Measurements from ENCODE around the gene CYBB. TPM values are rescaled to one million over a fixed set of nuclear protein-coding genes. Genes with fewer than 3 reads are reported as not detected.
A peak's percentile ranks its signal among the peaks of the same experiment; 100 is the strongest.
"Not testable (repeated sequence)": the region's sequence is repeated elsewhere in the genome, so short reads cannot be mapped to it uniquely, and the experiment has no call there.

The CYBB gene
- total RNA-seq, 1 donor from 2014 or later, result 0.09 TPM

GRCh38 chrX:37763400-37763799 is 16.5 kb upstream of the CYBB start:
- intact Hi-C loops (cut with micrococcal nuclease), result no loop called here

GRCh38 chrX:37765507-37765906 is 14.4 kb upstream of the CYBB start:
- Mint-ChIP-seq H3K27ac (no peak overlapping the region), H3K27me3 (ENCODE audit: low read depth) (no peaks in the 10 kb centered on the region), H3K9me3 (no peaks in the 10 kb centered on the region), H3K4me1 (ENCODE audit: low read depth) (peaks cover 8% of the 10 kb centered on the region), H3K4me3 (ENCODE audit: low read depth) (no peak overlapping the region), H3K36me3 (ENCODE audit: low read depth) (no peaks in the 10 kb centered on the region)
- DNase-seq (ENCODE audit: low spot score), result no peak
- intact Hi-C loops (cut with micrococcal nuclease), result no loop called here

More at GRCh38 chrX:37763400-37763799, 16.5 kb upstream of the CYBB start:
- Mint-ChIP-seq H3K36me3 (ENCODE audit: low read depth) (no peaks in the 10 kb centered on the region), H3K9me3 (no peaks in the 10 kb centered on the region), H3K27ac (no peak overlapping the region), H3K27me3 (ENCODE audit: low read depth) (no peaks in the 10 kb centered on the region), H3K4me3 (ENCODE audit: low read depth) (no peak overlapping the region), H3K4me1 (ENCODE audit: low read depth) (peaks cover 8% of the 10 kb centered on the region)
- no peak for DNase-seq (ENCODE audit: low spot score)

GRCh38 chrX:37767430-37767829 is 12.4 kb upstream of the CYBB start:
- H3K27me3 Mint-ChIP-seq (ENCODE audit: low read depth), result no peaks in the 10 kb centered on the region
- no peak for DNase-seq (ENCODE audit: low spot score)
- H3K36me3 Mint-ChIP-seq (ENCODE audit: low read depth), result no peaks in the 10 kb centered on the region
- peaks cover 8% of the 10 kb centered on the region for H3K4me1 Mint-ChIP-seq (ENCODE audit: low read depth)
- no peak overlapping the region for H3K4me3 Mint-ChIP-seq (ENCODE audit: low read depth)
- H3K27ac Mint-ChIP-seq, result no peak overlapping the region
- H3K9me3 Mint-ChIP-seq, result no peaks in the 10 kb centered on the region
- intact Hi-C loops (cut with micrococcal nuclease), result no loop called here

GRCh38 chrX:37768866-37769265 is 11.0 kb upstream of the CYBB start:
- H3K27me3 Mint-ChIP-seq (ENCODE audit: low read depth); intact Hi-C loops (cut with micrococcal nuclease); H3K4me3 Mint-ChIP-seq (ENCODE audit: low read depth); H3K27ac Mint-ChIP-seq; H3K9me3 Mint-ChIP-seq; H3K36me3 Mint-ChIP-seq (ENCODE audit: low read depth); H3K4me1 Mint-ChIP-seq (ENCODE audit: low read depth); DNase-seq (ENCODE audit: low spot score): not testable (repeated sequence)

GRCh38 chrX:37776283-37776986 is 3.4 kb upstream of the CYBB start:
- intact Hi-C loops (cut with micrococcal nuclease), result loop anchor here (1.0 to 2.0 kb wide), 2 partner anchors 21 to 30 kb away; no protein-coding TSS in a partner anchor
- peak overlapping the region; percentile 26 for H3K4me3 Mint-ChIP-seq (ENCODE audit: low read depth)
- H3K9me3 Mint-ChIP-seq, result no peaks in the 10 kb centered on the region
- H3K4me1 Mint-ChIP-seq (ENCODE audit: low read depth), result peaks cover 20% of the 10 kb centered on the region
- H3K36me3 Mint-ChIP-seq (ENCODE audit: low read depth), result no peaks in the 10 kb centered on the region
- DNase-seq (ENCODE audit: low spot score), result no peak
- H3K27ac Mint-ChIP-seq, result peak overlapping the region; percentile 28
- H3K27me3 Mint-ChIP-seq (ENCODE audit: low read depth), result no peaks in the 10 kb centered on the region

GRCh38 chrX:37776987-37777325 is 2.9 kb upstream of the CYBB start:
- no peaks in the 10 kb centered on the region for H3K27me3 Mint-ChIP-seq (ENCODE audit: low read depth)
- no peak for DNase-seq (ENCODE audit: low spot score)
- peaks cover 20% of the 10 kb centered on the region for H3K4me1 Mint-ChIP-seq (ENCODE audit: low read depth)
- intact Hi-C loops (cut with micrococcal nuclease), result loop anchor here (1.0 to 2.0 kb wide), 2 partner anchors 22 to 30 kb away; no protein-coding TSS in a partner anchor
- H3K4me3 Mint-ChIP-seq (ENCODE audit: low read depth), result no peak overlapping the region
- H3K9me3 Mint-ChIP-seq, result no peaks in the 10 kb centered on the region
- peak overlapping the region; percentile 12 for H3K27ac Mint-ChIP-seq
- no peaks in the 10 kb centered on the region for H3K36me3 Mint-ChIP-seq (ENCODE audit: low read depth)

GRCh38 chrX:37781081-37781480 is 1.2 kb downstream of the CYBB start:
- DNase-seq (ENCODE audit: low spot score), result no peak

GRCh38 chrX:37781814-37782213 is 2.0 kb downstream of the CYBB start:
- Mint-ChIP-seq H3K9me3 (no peaks in the 10 kb centered on the region), H3K36me3 (ENCODE audit: low read depth) (peaks cover under 1% of the 10 kb centered on the region), H3K4me3 (ENCODE audit: low read depth) (no peak overlapping the region), H3K27me3 (ENCODE audit: low read depth) (no peaks in the 10 kb centered on the region), H3K27ac (no peak overlapping the region), H3K4me1 (ENCODE audit: low read depth) (peaks cover 11% of the 10 kb centered on the region)
- intact Hi-C loops (cut with micrococcal nuclease), result no loop called here
- DNase-seq (ENCODE audit: low spot score), result no peak

More at GRCh38 chrX:37781081-37781480, 1.2 kb downstream of the CYBB start:
- Mint-ChIP-seq H3K27ac (no peak overlapping the region), H3K9me3 (no peaks in the 10 kb centered on the region), H3K36me3 (ENCODE audit: low read depth) (no peaks in the 10 kb centered on the region), H3K27me3 (ENCODE audit: low read depth) (no peaks in the 10 kb centered on the region), H3K4me3 (ENCODE audit: low read depth) (no peak overlapping the region), H3K4me1 (ENCODE audit: low read depth) (peaks cover 13% of the 10 kb centered on the region)
- intact Hi-C loops (cut with micrococcal nuclease), result no loop called here

GRCh38 chrX:37782359-37782758 is 2.5 kb downstream of the CYBB start:
- peaks cover 5% of the 10 kb centered on the region for H3K36me3 Mint-ChIP-seq (ENCODE audit: low read depth)
- peaks cover 13% of the 10 kb centered on the region for H3K4me1 Mint-ChIP-seq (ENCODE audit: low read depth)
- no peaks in the 10 kb centered on the region for H3K27me3 Mint-ChIP-seq (ENCODE audit: low read depth)
- no peak for DNase-seq (ENCODE audit: low spot score)
- no peak overlapping the region for H3K4me3 Mint-ChIP-seq (ENCODE audit: low read depth)
- no peaks in the 10 kb centered on the region for H3K9me3 Mint-ChIP-seq
- intact Hi-C loops (cut with micrococcal nuclease), result no loop called here
- H3K27ac Mint-ChIP-seq, result no peak overlapping the region

GRCh38 chrX:37783305-37783704 is 3.4 kb downstream of the CYBB start:
- H3K9me3 Mint-ChIP-seq, result no peaks in the 10 kb centered on the region
- H3K27me3 Mint-ChIP-seq (ENCODE audit: low read depth), result no peaks in the 10 kb centered on the region
- H3K27ac Mint-ChIP-seq, result no peak overlapping the region
- peaks cover 17% of the 10 kb centered on the region for H3K4me1 Mint-ChIP-seq (ENCODE audit: low read depth)
- no peak for DNase-seq (ENCODE audit: low spot score)
- H3K36me3 Mint-ChIP-seq (ENCODE audit: low read depth), result peaks cover 5% of the 10 kb centered on the region
- no peak overlapping the region for H3K4me3 Mint-ChIP-seq (ENCODE audit: low read depth)
- intact Hi-C loops (cut with micrococcal nuclease), result no loop called here

- peaks cover 5% of the 10 kb centered on the region for H3K36me3 Mint-ChIP-seq (ENCODE audit: low read depth)
- peaks cover 2% of the 10 kb centered on the region for H3K27me3 Mint-ChIP-seq (ENCODE audit: low read depth)
- peaks cover 17% of the 10 kb centered on the region for H3K4me1 Mint-ChIP-seq (ENCODE audit: low read depth)
- H3K9me3 Mint-ChIP-seq, result no peaks in the 10 kb centered on the region
- no peak overlapping the region for H3K4me3 Mint-ChIP-seq (ENCODE audit: low read depth)
- no peak overlapping the region for H3K27ac Mint-ChIP-seq
- no peak for DNase-seq (ENCODE audit: low spot score)
- intact Hi-C loops (cut with micrococcal nuclease), result no loop called here
Measured at GRCh38 chrX:37785569-37785968, 5.7 kb downstream of the CYBB start.

GRCh38 chrX:37786624-37787422 is 7.0 kb downstream of the CYBB start:
- no peak overlapping the region for H3K4me3 Mint-ChIP-seq (ENCODE audit: low read depth)
- intact Hi-C loops (cut with micrococcal nuclease), result no loop called here
- H3K4me1 Mint-ChIP-seq (ENCODE audit: low read depth), result peaks cover 17% of the 10 kb centered on the region

GRCh38 chrX:37787423-37787869 is 7.6 kb downstream of the CYBB start:
- DNase-seq (ENCODE audit: low spot score), result no peak
- H3K27me3 Mint-ChIP-seq (ENCODE audit: low read depth), result peaks cover 2% of the 10 kb centered on the region
- H3K4me3 Mint-ChIP-seq (ENCODE audit: low read depth), result no peak overlapping the region
- peaks cover 5% of the 10 kb centered on the region for H3K36me3 Mint-ChIP-seq (ENCODE audit: low read depth)
- peaks cover 17% of the 10 kb centered on the region for H3K4me1 Mint-ChIP-seq (ENCODE audit: low read depth)
- no peak overlapping the region for H3K27ac Mint-ChIP-seq
- intact Hi-C loops (cut with micrococcal nuclease), result no loop called here
- no peaks in the 10 kb centered on the region for H3K9me3 Mint-ChIP-seq

More at GRCh38 chrX:37786624-37787422, 7.0 kb downstream of the CYBB start:
- Mint-ChIP-seq H3K27ac (no peak overlapping the region), H3K9me3 (no peaks in the 10 kb centered on the region), H3K27me3 (ENCODE audit: low read depth) (peaks cover 2% of the 10 kb centered on the region), H3K36me3 (ENCODE audit: low read depth) (peaks cover 5% of the 10 kb centered on the region)
- DNase-seq (ENCODE audit: low spot score), result no peak

All from activated T-helper 2 cell treated with anti-CD3 and anti-CD28 coated beads, Interferon-gamma antibody, Interleukin-2, Interleukin-4, amounts not matched to agents 10 μg/mL and 5 μg/mL and 100 μg/mL, durations not matched to agents 14 hours and 24 hours and 36 hours (primary cell).